Measurements from ENCODE around the gene CTRB1.
"Not testable (repeated sequence)": the region's sequence is repeated elsewhere in the genome, so short reads cannot be mapped to it uniquely, and the experiment has no call there.

The CTRB1 gene

DNA sequence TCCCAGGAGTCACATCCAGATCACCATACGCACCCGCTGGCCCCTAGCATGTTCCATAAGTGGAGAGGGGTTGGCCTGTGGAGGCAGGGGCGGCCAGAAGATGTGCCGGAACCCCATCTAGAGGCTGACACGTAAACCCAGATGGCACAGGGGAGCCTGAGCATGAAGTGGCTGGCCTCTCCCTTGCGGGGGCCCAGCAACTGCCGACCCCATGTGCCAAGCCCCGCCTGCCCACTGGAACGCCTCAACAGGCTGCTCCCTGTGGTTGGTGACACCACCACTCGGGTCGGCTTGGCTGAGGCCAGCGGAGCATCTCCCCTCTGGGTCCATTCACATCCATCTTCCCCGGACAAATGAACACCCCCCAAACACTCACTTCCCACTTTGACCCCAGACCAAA, 23.2 kb downstream of the CTRB1 start:
- no peak for DNase-seq (ENCODE audit: low read depth)

DNA sequence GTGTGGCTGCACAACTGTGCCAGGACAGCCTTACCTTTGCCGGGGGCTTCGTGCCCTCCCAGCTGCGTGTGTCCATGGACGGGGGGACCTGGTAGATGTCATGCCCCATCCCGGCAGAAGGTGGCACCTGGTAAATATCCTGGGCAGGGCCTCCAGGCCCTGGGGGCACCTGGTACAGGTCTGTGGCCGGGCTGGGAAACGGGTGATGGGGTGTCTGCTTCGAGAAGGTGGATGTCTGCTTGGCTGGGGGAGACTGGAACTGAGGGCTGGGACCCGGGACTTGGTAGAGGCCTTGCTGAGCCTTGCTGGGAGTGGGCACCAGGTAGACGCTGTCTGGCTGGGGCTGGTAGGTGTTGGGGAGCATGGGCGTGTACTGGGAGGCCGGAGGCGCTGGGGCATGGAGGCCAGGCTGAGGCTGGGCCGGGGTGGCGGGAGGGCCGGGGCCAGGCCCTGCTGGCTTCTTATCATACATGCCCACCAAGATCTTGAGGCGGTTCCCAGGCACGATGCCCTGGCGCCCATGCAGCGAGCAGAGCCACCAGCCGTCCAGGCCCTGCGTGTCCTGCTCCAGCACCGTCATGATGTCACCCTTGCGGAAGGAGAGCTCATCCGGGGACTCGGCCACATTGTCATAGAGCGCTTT, 23.8 kb downstream of the CTRB1 start:
- not testable (repeated sequence) for DNase-seq (ENCODE audit: low read depth)

DNA sequence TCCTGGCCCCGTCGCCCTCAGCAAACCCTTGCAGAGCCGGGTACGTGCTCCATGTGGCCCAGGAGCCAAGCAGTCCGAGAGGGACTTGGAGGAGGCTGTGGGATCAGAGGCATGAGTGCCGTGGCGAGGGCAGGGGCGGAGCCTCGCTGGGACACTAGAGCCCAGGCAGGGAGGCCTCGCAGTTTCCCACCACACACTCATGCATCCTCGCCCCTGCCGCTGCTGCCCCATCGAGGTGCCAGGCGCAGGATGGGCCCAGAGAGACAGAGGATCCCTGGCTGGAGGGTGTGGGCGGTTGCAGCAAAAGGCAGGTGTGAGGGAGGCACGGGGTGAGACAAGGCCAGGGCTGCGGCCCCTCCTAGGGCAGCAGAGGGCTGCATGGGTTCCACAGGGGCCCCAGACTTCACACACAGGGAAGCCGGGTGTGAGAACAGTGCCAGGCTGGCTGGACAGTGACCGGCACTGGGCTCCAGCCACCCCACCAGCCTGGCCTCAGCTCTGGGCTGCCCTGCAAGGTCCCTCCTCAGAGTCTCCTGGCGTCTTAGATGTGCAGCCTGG, 25.0 kb downstream of the CTRB1 start:
- DNase-seq (ENCODE audit: low read depth), result no peak

DNA sequence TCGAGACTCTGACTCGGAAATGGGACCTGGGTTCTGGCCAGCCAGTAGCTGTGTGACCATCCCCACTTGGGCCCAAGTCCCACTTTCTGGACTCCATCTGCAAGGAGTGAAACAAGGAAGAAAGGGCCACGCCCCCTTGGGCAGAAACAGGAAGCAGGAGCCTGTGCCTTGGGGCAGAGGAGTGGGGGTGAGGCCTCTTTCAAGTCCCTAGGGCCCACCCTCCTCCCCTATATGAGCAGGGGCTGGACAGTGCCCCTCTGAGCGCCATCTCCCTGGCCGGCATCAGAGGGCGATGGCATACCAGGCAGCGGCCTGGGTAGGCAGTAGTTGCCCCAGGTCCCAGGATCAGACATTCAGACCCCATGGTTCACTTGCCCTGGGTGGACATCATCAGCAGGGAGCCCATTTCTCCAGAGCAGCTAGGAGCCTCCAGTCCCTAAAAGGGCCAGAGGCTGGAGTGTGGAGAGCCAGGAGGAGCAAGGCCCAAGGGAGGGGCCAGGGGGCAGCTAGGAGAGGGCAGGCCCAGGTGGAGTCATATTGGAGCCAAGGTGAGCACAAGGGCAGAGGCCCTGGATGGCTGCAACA, 25.5 kb downstream of the CTRB1 start:
- peak; percentile 66 for DNase-seq (ENCODE audit: low read depth)

DNA sequence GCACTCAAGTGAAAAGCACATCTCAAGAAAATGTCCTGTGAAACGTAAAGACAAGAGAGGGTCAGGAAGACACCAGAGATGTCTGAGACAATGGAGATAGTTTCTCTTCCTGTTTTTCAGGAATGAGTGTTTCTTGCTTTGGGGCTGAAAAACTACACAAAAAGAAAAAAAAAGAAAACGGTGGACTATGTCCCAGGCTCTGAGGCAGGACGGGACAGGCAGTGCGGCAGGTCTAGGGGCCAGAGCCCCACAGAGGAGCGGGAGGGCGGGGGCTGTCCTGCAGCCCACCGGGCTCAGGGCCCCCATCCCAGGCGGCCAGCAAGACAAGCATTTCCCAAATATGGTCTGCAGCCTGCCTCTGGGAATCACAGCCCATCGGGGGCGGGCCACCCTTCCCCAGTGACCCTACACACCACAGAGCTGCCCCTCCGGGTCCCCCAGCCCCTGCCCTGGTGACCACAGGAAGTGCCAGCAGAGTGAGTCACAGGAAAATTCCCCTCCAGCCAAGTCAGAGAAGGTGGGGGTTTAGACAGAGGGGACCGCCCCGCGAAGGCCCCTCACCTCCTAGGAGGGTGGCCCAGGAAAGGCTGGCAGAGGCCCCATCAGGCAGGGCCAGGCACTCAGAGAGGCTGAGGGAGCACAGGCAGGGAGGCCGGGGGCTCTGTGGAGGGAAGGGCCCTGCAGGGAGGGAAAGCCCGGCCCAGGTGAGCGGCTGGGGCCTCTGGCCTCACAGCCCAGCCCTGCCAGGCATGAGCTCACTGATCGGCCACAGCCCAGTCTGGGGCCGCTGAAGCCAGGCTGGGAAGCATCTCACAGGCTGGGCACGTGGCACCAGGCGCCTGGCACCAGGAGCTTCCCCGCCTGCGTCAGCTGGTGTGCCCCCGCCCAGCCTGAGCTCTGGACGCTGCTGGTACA, 26.3 kb downstream of the CTRB1 start:
- peak; percentile 95 for DNase-seq (ENCODE audit: low read depth)

DNA sequence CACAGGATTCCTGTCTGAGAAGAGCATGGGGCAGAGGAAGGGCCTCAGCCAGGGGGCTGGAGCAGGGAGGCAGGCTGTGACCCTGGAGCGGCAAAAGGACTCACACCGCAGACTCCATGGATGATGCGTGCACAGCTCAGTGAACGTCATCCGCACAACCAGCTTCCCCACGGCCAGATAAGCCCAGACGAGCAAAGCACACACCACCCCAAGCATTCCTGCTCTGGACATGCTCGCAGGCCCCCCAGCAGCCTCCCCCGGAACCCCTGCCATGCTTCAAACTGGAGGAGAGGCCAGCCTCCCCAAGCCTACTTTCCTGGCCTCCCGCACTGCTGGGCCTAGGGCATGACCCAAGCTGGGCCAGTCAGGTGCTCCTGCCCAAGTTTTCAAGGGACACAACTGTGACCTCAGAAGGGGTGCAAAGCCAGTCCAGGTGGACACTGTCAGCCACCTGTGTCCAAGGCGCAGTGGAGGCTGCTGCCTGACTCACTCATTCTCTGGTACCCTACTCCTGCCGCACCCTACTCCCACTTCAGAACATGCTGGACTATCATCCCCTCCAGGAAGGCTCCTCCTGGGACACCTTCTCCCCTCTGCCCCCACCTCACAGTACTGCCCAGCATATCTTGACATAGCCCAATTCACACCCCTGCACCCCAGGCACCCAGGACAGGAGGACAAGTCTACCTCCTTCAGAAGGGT, 27.9 kb downstream of the CTRB1 start:
- DNase-seq (ENCODE audit: low read depth), result no peak

DNA sequence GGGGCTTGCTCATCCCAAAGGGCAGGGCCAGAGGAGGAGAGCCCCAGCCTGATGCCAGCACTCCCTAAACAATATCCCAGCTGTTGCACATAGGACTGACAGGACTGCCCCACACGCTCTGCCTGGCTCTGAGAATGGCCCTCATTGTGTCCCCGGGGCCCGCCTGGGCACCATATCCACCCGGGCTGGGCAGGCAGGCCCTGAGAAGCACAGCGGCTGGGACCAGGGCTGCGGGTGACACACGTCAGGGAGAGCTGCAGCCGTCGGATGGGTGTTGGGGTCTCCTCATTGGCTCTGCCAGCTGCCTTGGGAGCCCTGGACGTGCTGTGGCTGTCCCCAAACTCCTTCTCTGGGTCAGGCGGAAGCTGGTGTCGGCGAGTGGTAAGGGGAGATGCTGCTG, 28.5 kb downstream of the CTRB1 start:
- no peak for DNase-seq (ENCODE audit: low read depth)

DNA sequence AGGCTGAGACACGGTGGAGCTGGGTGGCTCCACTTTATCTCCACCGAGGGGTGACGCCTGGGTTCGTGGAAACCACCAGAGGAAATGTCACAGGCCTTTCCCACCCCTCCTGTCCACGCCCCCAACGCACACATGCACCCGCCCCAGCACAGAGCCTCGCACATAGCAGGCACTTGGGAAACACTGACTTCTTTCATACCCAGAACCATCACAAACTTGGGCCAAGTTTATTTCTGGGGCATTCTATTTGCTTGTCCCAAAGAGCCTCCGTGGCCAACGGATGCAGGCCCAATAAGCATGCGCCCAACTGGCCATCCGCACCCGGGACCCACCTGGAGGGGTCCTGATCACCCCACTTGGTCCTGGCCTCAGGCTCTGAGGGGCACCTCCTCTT, 29.4 kb downstream of the CTRB1 start:
- DNase-seq (ENCODE audit: low read depth), result no peak

DNA sequence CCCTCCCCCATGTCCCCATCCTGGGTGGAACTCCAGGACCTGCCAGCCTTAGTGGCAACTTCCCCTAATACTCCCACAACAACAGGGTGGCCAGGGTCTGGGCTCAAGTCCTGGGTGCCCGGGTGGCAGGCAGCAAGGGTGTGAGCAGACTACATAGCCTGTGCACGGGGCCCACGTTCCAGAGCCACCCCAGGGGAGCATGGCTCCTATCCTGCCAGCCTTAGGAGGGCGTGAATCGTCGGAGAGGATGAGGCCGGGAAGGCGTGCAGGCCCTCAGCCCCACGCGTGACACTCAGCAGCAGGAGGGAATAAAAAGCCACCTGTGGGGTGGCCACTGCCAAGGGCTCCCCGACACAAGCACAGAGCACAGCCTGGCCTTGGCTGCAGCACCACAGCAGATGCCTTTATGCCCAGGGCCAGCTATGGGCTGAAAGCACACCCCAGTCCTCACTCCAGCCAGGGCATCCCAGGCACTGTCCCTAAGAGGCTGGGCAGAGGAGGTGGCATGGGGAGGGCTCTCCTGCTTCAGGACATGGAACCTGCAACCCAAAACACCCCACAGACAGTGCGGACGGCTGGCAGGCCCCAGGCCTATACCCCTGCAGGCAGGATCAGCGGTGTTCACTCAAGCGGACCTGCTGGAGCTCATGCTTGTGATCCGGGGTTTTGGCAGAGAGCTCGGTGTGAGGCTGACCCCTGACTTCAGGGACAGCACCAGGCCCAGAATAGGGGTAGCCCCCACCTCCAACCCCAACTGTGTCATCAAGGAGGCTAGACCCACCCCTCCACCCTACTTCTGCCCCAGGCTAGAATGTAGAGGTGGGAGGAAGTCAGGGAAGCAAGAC, 30.0 kb downstream of the CTRB1 start:
- no peak for DNase-seq (ENCODE audit: low read depth)

DNA sequence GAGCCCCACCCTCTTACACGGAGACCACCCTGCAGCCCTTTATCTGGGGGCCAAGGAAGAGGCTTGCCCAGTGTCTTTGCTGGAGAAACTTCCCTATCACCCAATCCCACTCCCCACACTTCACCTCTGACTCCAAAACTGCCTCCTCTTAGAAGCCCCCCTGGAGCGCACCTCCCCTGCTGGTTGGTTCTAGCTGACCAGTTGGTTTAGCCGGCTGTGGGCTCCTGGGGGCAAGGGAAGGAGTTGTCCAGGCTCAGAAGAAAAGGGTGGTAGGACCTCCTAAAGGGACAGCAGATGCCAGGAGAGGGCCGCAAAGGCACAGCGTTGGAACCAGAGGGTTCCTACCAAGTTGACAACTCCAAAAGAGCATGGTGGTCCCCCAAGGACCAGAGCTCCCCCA, 30.7 kb downstream of the CTRB1 start:
- DNase-seq (ENCODE audit: low read depth), result no peak

DNA sequence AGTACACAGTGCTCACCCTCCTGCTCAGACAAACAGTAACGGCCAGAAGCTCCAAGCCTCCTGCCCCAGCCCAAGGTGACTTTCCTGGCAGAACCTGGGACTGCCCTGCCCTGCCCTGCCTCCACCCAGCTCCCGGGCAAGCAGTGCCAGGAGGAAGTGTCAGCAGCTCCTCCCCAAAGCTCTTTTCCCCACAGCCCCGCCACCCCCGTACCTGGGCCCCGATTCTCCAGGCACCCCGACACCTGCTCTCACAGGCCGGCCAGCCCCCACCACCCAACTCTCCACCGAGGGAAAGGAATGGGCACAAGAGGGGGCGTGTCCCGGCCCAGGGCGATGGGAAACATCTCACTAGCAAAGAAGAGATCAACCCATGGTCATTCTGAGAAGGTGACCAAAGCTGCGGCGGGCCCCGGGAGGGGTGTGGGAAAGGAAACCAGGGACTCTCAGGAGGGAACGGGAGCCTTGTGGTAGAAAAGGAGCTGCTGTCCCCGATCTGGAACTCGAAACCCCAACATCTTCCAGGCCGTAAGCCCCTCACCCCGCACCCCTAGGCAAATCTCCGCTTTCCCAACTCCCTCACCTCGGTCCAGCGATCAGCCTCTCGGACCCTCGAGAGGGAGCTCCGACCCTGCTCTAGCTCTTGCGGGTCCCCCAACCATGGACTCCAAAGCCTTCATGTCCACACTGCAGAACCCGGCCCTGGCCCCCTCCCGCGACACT, 31.5 kb downstream of the CTRB1 start:
- DNase-seq (ENCODE audit: low read depth), result no peak

DNA sequence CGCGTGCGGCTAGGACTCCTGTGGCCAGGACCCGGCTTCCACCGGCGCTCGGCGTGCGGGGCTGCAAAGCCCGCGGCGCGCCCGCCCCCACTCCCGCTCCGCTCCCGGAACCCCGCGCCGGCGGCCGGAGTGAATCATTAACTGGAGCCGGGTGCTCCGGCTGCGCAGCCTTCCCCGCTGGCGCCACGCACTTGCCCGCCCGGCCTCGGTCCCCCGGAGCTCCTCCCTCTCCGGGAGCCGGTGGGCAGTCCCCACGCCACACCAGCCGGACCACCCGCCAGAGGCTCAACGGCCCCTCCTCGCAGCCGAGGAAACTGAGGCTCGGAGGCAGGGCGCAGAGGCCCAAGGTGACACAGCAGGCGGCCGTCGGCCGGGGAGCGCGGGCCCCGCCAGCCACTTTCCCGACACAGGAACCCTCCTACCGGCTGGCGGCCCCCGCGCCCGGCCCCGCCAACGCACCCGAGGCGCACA, 32.1 kb downstream of the CTRB1 start:
- no peak for DNase-seq (ENCODE audit: low read depth)

DNA sequence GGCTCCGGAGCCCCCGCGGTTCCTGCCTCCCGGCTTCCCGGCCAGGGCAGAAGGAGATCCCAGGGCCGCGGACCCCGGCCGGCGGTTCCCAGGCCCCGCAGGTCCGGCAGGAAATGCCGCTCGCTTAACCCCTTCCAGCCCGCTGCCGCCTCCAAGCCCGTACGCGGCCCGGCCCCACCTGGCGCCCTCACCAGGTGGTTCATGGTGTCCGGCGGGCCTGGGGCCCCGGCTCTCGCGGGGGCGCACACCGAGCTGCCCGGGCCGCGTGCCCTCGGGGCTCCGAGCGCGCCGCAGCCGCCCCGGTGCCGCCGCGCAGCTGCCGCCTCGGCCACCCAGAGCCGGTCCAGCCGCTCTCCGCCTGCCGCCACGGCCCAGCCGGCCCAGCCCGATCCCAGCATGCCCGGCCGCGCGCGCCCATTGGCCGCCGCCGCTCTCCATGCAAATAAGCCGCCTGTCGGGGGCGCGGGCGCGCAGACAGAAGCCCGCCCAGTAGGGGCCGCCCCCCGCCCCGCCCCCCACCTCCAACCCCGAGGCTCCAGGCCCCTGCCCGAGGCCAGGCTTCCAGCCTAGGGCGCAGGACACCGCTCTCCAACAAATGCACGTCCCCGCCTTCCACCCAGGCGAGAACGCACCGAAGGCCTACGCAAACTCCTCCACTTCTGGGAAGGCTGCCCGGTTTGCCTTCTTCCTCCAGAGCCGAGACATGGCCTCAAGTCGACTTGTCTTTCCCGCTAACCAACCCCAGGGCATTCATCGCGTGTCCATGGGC, 32.7 kb downstream of the CTRB1 start, which contains the start of gene BCAR1:
Gene BCAR1, minus strand, starts transcription at position 345 of the 769 bp plus-strand sequence. Its CDS starts 142 bp downstream, at position 203.
- DNase-seq (ENCODE audit: low read depth), result peak; percentile 92

DNA sequence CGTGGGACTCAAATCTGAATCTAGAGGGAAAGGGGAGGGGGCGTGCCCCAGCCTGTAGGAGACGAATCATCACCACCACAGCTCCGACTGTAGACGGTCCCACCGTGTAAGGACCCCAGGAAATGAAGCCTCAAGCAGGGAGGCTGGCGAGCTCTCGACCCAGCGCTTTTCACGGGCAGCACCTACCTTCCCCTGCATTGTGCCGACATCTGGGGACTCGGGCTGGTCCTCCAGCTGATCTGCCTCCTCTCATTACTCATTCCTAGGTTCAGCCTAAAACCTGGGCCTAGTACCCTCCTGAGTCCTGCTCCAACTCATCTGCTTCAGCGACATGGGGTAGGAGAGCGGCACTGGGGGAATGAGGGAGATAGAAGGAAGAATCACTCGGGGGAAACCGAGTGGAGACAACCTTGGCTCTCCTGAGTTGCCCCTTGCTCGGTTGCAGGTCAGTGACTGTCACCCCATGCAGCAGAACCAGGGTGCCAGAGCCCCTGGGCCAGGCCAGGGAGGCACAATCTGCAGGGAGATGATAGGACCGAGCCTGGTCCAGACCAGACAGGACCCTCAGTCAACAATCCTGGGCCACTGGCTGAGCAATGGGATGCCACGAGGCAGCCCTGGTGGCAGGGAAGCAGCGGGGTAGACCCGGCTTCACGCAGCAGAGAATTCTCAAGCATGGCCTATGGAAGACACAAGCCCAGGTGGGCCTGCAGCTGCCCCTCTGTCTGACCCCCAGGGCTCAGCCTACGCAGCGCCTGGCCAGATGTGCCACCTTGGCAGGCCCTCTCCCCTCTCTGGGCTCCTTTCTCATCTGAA, 33.5 kb downstream of the CTRB1 start:
- no peak for DNase-seq (ENCODE audit: low read depth)

DNA sequence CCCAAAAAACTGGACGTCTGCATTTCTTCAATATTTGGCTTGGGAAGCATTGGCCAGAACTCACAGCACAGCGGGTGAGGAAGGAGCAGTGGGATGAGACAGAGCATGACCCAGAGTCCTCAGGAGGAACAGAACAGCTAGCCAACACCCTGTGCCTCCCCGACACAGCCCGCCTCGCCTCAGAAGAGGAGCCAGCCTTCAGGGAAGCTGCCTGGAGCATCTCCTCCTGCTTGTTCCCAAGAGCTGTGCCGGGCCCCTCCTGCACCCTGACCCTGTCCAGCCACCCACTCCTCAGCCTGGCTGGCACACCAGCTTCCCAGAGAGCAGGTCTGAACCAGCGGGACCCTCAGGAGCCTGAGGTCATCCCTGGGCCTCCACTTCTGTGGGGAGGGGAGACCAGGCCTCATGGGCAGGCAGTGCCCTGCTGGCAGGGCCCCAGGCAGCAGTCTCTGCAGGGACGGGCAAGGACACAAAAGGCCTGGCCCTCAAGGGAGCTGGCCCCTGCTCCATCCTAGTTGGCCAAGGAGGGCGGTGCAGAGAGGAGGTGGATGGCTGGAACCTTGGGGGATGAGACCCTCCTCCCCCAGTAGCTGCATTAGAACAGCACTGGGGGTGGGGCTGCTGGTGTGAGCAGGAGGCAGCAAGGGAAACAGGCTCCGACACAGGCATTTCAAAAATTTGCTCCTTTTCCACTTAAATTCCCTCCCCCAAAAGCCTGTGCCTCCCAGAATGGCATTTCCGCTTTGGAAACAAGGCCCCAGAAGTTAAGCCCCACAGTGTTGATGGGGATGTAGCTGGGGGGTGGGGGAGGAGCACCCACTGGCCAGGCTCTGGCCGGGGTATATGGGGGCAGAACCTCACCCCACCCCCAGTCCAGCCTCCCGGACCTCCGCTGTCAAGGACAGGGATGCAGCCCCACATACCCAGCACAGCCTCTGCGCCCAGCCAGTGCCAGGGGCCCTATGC, 34.4 kb downstream of the CTRB1 start:
- DNase-seq (ENCODE audit: low read depth), result peak; percentile 72

DNA sequence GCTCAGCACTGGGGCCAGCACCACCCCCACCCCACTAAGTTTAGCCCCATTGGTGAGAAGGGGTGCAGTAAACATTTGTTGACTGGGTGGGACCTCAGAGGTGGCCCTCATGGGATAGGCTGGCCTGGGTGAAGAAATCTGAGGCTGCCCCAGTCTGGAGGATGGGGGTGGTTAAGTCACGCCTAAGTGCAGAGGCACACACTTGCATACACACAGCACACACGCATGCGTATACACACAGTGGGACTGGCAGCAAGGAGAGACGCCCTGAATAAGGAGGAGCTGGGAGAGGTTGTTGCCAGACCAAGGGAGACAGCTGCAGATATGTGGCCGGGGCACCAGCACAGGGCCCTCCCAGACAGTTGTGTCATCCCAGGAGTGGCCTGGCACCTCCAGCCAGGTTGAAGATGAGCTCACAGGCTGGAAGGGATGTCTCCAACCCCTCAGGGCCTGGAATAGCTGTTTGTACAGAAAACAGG, 35.6 kb downstream of the CTRB1 start:
- peak; percentile 94 for DNase-seq (ENCODE audit: low read depth)

DNA sequence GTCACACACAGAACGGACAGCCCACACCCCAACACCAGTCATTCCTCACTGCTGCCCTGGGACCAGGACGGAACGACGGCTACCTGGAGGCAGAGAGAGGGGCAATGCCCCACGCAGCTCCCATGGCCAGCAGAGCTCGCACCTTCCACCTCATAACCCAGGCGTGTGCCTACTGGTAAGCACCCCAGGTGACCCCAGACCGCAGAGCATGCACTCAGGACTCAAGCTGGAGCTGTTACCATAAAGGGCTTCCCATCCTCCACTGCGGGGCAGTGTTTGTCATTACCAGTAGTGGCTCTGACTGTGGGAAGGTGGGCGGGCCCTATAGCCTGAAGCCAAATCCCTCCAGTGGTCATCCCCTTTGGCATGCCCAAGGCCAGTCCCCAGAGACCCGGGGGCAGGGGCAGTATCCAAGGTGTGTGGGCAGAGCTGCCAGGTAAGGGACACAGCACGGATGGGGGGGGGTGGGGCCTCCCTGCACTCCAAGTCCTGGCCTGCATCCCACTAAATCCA, 37.3 kb downstream of the CTRB1 start:
- no peak for DNase-seq (ENCODE audit: low read depth)
